K562 (cell line): ENCODE measurements around the gene CRYBG3. TPM values are rescaled to one million over a fixed set of nuclear protein-coding genes. Genes with fewer than 3 reads are reported as not detected.
A peak's percentile ranks its signal among the peaks of the same experiment; 100 is the strongest.

ENCODE experiments used
- ELF2 ChIP-seq: fragments of 250-450 bp; sonication (Bioruptor Pico); IDR thresholded peaks from 2 replicates; pipeline ENCODE4 v1.5.0; 2021; ENCODE audit warnings: mild to moderate bottlenecking
- HDAC1 ChIP-seq, 2 experiments: fragments of 450-650 bp; IDR thresholded peaks; 2 replicates each; pipeline ENCODE4 v1.6.1; 2016 to 2017; ENCODE audit warnings: inconsistent platforms in 1 of 2, mild to moderate bottlenecking in 1 of 2, moderate library complexity in 1 of 2
- MAFK ChIP-seq: IDR thresholded peaks from 2 replicates; pipeline ENCODE4 v1.6.1; 2011; ENCODE audit warnings: low read length, improper control_type of control experiment
- MBD2 ChIP-seq: sonication (generic); IDR thresholded peaks from 2 replicates; pipeline ENCODE4 v1.6.1; 2016; ENCODE audit warnings: low read depth, borderline replicate concordance
- NFE2 ChIP-seq: IDR thresholded peaks from 2 replicates; pipeline ENCODE4 v1.6.1; 2014; ENCODE audit warnings: antibody characterized with exemption, low read depth
- NKRF ChIP-seq: fragments of 450-650 bp; IDR thresholded peaks from 2 replicates; pipeline ENCODE4 v1.6.1; 2016; ENCODE audit warnings: borderline replicate concordance
- POLR2A ChIP-seq: fragments of 450-650 bp; conservative IDR thresholded peaks from 2 replicates; pipeline ENCODE4 v1.6.1; 2016
- RUNX1 ChIP-seq: sonication (generic); IDR thresholded peaks from 2 replicates; pipeline ENCODE4 v1.6.1; 2016; ENCODE audit warnings: antibody characterized with exemption, low read depth
- SRSF7 ChIP-seq: fragments of 200-400 bp; formaldehyde crosslinking; optimal IDR thresholded peaks from 2 replicates; pipeline ENCODE3; 2017; ENCODE audit warnings: mild to moderate bottlenecking, low read depth, low read length
- TBL1XR1 ChIP-seq, 2 experiments: IDR thresholded peaks; 2 replicates each; pipeline ENCODE4 v1.6.1; 2012; ENCODE audit warnings: improper control_type of control experiment in 2 of 2, low read length in 2 of 2, mild to moderate bottlenecking in 1 of 2
- TRIM24 ChIP-seq, 2 experiments: fragments of 450-650 bp; IDR thresholded peaks; 2 replicates each; pipeline ENCODE4 v1.6.1; 2016
- U2AF1 ChIP-seq: fragments of 200-400 bp; formaldehyde crosslinking; optimal IDR thresholded peaks from 2 replicates; pipeline ENCODE3; 2017; ENCODE audit warnings: mild to moderate bottlenecking, low read depth, low read length, moderate library complexity
- ZC3H4 ChIP-seq: sonication (generic); formaldehyde crosslinking; IDR thresholded peaks from 2 replicates; pipeline ENCODE4 v1.9.0; 2021; ENCODE audit warnings: missing genetic modification reagents, borderline replicate concordance
- ZNF764 ChIP-seq: fragments of 250-450 bp; sonication (Bioruptor Pico); IDR thresholded peaks from 2 replicates; pipeline ENCODE4 v1.4.0; 2020; ENCODE audit warnings: low read depth, mild to moderate bottlenecking, moderate library complexity
- polyA plus RNA-seq, 8 experiments: library from polyadenylated mRNA; depleted of rRNA in 4 of 8; stranded (reverse) in 5 of 8; unstranded in 3 of 8; fragments of >200 nt; fragmentation: Nextera tagmentation in 2 of 8; fragmentation: Illumina TruSeq in 1 of 8; extraction: Ambion mirVana in 2 of 8; extraction: Trizol in 1 of 8; gene quantifications; 2 replicates each; pipeline versions ENCODE4 v1.2.1 to v1.2.3, GENCODE V29; 2011 to 2014; ENCODE audit warnings: inconsistent platforms in 1 of 8, missing spikeins in 1 of 8
- total RNA-seq, 7 experiments: library from RNA; depleted of rRNA in 6 of 7; stranded (reverse); fragments of >200 nt in 6 of 7; fragmentation: Illumina TruSeq in 2 of 7; extraction: Trizol in 2 of 7; gene quantifications; 2 replicates each; pipeline versions ENCODE4 v1.2.1 to v1.2.3, GENCODE V29; 2011 to 2021; ENCODE audit warnings: low replicate concordance in 1 of 7
- TF ChIP-seq, protein P1 (sequence below): fragments of 450-650 bp; formaldehyde crosslinking; IDR thresholded peaks from 2 replicates; pipeline ENCODE4 v1.4.0; 2020; ENCODE audit warnings: mild to moderate bottlenecking, moderate library complexity
- TF ChIP-seq, protein P2 (sequence below): sonication (generic); formaldehyde crosslinking; IDR thresholded peaks from 2 replicates; pipeline ENCODE4 v1.8.1; 2022; ENCODE audit warnings: missing genetic modification reagents
- TF ChIP-seq, protein P3 (sequence below): fragments of 450-650 bp; IDR thresholded peaks from 2 replicates; pipeline ENCODE4 v1.7.1; 2018; ENCODE audit warnings: mild to moderate bottlenecking, low read depth; ENCODE audit not compliant: partially characterized antibody
- TF ChIP-seq, protein P4 (sequence below): sonication (generic); formaldehyde crosslinking; IDR thresholded peaks from 2 replicates; pipeline ENCODE4 v1.5.0; 2020; ENCODE audit warnings: missing genetic modification reagents
- TF ChIP-seq, protein P5 (sequence below): fragments of 450-650 bp; IDR thresholded peaks from 2 replicates; pipeline ENCODE4 v1.6.1; 2016

The CRYBG3 gene
- total and polyA plus RNA-seq, 9 of the 15 experiments (the other 6 are each of a cell fraction or from before 2014, with no cell fraction given) = 0.08 to 0.72 (median 0.18) TPM

- TF ChIP-seq U2AF1 (no peak), TBL1XR1 (IDR thresholded peaks at IDR 0.05; ENCODE audit: low read length in 2 of 2) (no peak), TRIM24 (IDR thresholded peaks at IDR 0.05) (no peak), MBD2 (no peak), SRSF7 (no peak), MAFK (no peak), NKRF (peak; percentile 85), HDAC1 (IDR thresholded peaks at IDR 0.05) (peak in 1 of 2 experiments; percentile 87; a peak in 1 of 4 replicates), ZNF764 (CRISPR knock-in tag) (no peak), ZC3H4 (no peak), NFE2 (no peak), ELF2 (CRISPR knock-in tag) (no peak), POLR2A (peak; percentile 63; the same call in 1 of the 2 replicates), RUNX1 (no peak)
- TF ChIP-seq, protein P1, sequence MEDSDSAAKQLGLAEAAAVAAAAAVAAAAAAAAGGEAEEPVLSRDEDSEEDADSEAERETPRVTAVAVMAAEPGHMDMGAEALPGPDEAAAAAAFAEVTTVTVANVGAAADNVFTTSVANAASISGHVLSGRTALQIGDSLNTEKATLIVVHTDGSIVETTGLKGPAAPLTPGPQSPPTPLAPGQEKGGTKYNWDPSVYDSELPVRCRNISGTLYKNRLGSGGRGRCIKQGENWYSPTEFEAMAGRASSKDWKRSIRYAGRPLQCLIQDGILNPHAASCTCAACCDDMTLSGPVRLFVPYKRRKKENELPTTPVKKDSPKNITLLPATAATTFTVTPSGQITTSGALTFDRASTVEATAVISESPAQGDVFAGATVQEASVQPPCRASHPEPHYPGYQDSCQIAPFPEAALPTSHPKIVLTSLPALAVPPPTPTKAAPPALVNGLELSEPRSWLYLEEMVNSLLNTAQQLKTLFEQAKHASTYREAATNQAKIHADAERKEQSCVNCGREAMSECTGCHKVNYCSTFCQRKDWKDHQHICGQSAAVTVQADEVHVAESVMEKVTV (CRISPR knock-in tag) = no peak
- TF ChIP-seq, protein P2, sequence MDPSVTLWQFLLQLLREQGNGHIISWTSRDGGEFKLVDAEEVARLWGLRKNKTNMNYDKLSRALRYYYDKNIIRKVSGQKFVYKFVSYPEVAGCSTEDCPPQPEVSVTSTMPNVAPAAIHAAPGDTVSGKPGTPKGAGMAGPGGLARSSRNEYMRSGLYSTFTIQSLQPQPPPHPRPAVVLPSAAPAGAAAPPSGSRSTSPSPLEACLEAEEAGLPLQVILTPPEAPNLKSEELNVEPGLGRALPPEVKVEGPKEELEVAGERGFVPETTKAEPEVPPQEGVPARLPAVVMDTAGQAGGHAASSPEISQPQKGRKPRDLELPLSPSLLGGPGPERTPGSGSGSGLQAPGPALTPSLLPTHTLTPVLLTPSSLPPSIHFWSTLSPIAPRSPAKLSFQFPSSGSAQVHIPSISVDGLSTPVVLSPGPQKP (CRISPR knock-in tag) = no peak
- TF ChIP-seq, protein P3, sequence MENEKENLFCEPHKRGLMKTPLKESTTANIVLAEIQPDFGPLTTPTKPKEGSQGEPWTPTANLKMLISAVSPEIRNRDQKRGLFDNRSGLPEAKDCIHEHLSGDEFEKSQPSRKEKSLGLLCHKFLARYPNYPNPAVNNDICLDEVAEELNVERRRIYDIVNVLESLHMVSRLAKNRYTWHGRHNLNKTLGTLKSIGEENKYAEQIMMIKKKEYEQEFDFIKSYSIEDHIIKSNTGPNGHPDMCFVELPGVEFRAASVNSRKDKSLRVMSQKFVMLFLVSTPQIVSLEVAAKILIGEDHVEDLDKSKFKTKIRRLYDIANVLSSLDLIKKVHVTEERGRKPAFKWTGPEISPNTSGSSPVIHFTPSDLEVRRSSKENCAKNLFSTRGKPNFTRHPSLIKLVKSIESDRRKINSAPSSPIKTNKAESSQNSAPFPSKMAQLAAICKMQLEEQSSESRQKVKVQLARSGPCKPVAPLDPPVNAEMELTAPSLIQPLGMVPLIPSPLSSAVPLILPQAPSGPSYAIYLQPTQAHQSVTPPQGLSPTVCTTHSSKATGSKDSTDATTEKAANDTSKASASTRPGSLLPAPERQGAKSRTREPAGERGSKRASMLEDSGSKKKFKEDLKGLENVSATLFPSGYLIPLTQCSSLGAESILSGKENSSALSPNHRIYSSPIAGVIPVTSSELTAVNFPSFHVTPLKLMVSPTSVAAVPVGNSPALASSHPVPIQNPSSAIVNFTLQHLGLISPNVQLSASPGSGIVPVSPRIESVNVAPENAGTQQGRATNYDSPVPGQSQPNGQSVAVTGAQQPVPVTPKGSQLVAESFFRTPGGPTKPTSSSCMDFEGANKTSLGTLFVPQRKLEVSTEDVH = no peak
- TF ChIP-seq, protein P4, sequence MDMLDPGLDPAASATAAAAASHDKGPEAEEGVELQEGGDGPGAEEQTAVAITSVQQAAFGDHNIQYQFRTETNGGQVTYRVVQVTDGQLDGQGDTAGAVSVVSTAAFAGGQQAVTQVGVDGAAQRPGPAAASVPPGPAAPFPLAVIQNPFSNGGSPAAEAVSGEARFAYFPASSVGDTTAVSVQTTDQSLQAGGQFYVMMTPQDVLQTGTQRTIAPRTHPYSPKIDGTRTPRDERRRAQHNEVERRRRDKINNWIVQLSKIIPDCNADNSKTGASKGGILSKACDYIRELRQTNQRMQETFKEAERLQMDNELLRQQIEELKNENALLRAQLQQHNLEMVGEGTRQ (CRISPR knock-in tag) = 0 out of 2 replicates have a peak, but pooled peaks have one; percentile 37
- TF ChIP-seq, protein P5, sequence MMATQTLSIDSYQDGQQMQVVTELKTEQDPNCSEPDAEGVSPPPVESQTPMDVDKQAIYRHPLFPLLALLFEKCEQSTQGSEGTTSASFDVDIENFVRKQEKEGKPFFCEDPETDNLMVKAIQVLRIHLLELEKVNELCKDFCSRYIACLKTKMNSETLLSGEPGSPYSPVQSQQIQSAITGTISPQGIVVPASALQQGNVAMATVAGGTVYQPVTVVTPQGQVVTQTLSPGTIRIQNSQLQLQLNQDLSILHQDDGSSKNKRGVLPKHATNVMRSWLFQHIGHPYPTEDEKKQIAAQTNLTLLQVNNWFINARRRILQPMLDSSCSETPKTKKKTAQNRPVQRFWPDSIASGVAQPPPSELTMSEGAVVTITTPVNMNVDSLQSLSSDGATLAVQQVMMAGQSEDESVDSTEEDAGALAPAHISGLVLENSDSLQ = no peak
These were observed 150.1 kb downstream of the CRYBG3 start, which contains the start of gene RIOX2 (continued) for GRCh38 chr3:97971679-97972567.
